ENCODE data around the gene ARL15.
"Not testable (repeated sequence)": the region's sequence is repeated elsewhere in the genome, so short reads cannot be mapped to it uniquely, and the experiment has no call there.

ARL15 gene

DNA sequence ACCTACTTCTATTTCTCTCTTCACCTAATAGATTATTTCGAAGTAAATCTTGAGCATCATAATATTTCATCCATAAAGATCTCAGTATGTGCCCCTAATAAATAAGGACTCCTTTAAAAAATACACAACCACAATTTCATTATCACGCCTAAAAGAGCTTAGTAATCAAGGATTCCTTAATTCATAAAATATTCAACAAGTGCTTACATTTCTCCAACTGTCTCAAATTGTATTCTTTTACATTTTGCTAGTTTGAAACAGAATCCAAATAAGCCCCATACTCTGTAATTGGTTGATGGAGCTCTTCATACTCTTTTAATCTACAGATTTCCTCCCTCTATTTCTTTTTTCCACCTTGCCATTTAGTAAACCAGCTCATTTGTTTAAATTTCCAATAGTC, 432.4 kb downstream of the ARL15 start:
- DNase-seq = no peak

DNA sequence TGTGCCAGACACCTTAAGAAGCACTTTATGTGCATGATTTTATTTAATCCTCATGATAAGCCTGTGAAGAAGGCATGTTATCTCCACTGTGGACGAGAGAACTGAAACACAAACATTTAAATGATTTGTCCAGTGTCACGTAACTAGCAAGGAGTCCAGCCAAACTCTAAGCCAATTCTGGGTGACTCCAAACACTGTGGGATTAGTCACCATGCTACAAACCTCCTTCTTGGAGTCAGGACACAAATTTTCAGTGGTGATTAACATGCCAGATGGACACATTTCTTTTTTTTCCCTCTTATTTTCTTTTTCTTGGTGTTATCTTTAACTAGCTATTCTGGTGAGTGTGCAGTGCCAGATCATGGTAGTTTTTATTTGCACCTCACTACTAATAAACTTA, 433.1 kb downstream of the ARL15 start:
- DNase-seq = no peak

DNA sequence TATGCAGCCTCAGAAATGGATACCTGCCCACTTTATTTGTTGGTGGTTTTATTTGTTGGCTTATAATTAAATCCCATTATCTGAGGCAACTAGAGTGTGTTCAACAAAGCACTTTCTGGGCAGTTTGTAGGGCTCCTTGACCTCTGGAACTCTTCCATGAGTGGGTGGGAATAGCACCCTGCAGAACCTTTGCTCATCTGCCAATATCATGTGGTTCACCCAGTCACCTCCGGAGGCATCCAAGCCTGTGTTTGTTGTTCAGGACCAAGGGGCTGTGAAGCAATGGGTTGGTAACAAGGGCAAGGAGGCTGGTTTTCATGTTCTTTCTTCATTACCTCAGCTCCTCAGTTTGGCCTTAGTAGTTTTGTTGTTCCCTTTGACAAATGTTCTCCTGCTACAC, 436.0 kb downstream of the ARL15 start:
- peak; percentile 18 for DNase-seq

DNA sequence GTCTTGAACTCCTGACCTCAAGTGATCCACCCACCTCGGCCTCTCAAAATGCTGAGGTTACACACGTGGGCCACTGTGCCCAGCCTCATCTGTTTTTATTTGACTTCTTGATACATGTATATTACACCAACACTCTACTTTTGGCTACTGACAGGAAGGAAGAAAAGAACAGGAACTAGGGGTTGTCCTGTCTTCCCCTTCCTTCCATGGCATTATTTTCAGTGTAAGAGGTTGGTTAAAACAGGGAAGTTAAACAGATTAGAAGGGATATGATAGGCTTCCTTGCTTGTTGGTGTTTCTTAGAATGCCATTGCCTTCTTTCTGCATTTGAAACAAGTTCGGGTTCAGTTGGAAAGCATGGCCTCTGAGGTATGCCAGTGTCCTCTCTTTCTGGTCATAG, 437.1 kb downstream of the ARL15 start:
- DNase-seq = no peak

DNA sequence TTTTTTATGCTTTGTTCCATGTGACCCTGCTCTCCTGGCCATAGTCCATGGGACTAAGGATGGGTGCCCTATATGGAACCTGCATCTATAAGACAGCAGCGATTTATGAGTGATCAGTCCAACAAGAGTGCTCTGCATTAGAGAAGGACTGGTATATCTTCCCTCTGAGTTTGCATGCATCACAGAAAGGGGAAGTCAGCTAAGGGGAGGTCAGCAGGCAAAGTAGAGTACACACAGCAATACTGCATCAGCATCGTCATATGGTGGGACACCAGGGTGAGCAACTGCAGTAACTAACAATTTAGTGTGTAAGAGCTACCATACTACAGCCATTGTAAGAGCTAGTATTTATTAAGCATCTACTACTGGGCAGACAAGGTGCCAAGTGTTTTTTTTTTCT, 438.6 kb downstream of the ARL15 start:
- DNase-seq = no peak

DNA sequence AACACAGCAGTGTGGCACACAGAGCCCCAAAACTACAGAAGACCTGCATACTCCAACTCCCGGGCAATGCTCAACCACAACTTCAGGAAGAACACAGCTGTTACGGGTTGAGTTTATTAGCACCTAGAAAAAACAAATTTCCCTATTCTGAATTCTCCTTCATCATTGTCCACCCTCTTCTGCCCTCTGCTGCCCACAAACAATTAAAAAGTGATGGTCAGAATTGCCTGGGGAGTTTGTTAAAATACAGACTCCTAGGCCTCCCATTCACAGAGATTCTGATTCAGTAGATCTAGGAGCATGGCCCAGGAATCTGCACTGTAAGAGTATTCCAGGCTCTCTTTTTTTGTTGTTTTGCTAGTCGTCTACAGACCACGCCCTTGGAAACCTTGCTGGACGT, 439.3 kb downstream of the ARL15 start:
- no peak for DNase-seq

DNA sequence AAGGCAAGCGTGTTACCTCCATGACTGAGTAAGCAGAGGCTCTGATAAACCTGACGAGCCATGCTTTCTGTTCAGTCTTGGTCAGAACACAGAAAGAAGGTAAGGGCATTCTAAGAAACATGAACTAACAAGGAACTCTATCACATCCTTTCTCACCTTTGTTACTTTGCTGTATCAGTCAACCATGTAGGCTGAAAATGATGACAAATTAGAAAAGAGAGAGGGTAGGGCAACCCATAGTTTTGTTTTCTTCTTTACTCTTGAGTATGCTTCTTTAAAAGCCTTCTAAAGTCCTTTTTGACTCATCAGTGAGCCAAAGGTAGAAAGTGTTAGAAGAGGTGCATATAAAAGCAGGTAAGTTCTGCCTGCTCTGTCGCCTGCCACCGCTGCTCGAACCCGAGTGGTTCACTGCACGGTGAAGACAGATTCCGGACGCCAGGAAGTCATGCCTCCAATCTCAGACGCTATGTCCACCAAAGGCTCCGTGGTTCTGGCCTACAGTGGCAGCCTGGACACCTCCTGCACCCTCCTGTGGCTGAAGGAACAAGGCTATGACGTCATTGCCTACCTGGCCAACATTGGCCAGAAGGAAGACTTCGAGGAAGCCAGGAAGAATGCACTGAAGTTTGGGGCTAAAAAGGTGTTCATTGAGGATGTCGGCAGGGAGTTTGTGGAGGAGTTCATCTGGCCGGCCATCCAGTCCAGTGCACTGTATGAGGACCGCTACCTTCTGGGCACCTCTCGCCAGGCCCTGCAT, 451.5 kb downstream of the ARL15 start:
- DNase-seq = no peak

DNA sequence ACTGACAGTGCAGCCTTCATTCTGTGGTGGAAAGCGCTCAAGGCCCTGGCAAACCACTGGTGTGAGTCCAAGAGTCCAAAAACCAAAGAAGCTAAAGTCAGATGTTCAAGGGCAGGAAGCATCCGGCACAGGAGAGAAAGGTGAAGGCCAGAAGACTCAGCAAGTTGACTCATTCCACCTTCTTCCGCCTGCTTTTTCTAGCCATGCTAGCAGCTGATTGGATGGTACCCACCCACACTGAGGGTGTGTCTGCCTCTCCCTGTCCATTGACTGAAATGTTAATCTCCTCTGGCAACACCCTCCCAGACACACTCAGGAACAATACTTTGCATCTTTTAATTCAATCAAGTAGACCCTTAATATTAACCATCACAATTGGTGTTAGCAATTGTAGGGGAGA, 453.9 kb downstream of the ARL15 start:
- DNase-seq = no peak

DNA sequence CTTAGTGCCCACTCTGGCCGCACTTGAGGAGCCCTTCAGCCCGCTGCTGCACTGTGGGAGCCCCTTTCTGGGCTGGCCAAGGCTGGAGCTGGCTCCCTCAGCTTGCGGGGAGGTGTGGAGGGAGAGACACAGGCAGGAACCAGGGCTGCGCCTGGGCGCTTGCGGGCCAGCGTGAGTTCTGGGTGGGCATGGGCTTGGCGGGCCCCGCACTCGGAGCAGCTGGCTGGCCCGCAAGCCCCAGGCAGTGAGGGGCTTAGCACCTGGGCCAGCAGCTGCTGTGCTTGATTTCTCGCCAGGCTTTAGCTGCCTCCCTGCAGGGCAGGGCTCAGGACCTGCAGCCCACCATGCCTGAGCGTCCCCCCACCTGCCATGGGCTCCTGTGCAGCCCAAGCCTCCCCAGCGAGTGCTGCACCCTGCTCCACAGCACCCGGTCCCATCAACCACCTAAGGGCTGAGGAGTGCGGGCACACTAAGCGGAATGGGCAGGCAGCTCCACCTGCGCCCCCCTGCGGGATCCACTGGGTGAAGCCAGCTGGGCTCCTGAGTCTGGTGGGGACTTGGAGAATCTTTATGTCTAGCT, 473.4 kb downstream of the ARL15 start:
- not testable (repeated sequence) for DNase-seq

DNA sequence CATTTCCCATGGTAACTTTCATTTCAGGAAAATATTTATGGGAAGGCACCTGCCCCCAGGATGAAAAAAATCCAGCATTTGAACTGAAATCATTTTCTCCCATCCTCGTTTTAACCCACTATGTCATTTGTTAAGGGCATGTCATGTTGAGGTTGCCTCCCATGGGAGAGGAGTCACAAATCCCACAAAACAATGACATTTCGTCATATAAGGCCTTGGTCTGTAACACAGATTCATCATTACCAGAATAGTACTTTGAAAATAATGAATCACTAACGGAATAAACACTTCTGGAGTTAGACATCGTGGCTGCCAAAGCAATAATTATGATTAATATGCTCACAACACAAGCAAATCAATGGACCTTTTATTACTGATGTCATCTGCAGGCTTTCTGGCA, 475.9 kb downstream of the ARL15 start:
- no peak for DNase-seq
